Stimulated activated naive B cell treated with anti-CD40 and anti-IgM and Interleukin-4, amounts not matched to agents 10 μg/mL and 1 μg/mL and 100 μg/mL, for 72 hours (primary cell): ENCODE results near the gene RASA3.
A peak's percentile ranks its signal among the peaks of the same experiment; 100 is the strongest.
"Not testable (repeated sequence)": the region's sequence is repeated elsewhere in the genome, so short reads cannot be mapped to it uniquely, and the experiment has no call there.

ENCODE experiments used
- ATAC-seq, 2 donors: fragments of 150-1000 bp; cut with Tn5 transposase; replicated peaks; 2 replicates each; pipeline ENCODE4 v1.10.0; 2021; ENCODE audit warnings: moderate library complexity in 1 of 2
- DNase-seq: peaks from one replicate; pipeline ENCODE4 v3.0.0; 2021
- H3K27ac Mint-ChIP-seq: one replicate; pipeline ENCODE4 v1.8.0; 2022; ENCODE audit warnings: mild to moderate bottlenecking, mixed read lengths
- H3K27me3 Mint-ChIP-seq, 2 donors: one replicate each; pipeline ENCODE4 v1.8.0; 2022; ENCODE audit warnings: mixed read lengths in 2 of 2
- H3K36me3 Mint-ChIP-seq, 2 donors: one replicate each; pipeline ENCODE4 v1.8.0; 2022; ENCODE audit warnings: mixed read lengths in 2 of 2, mild to moderate bottlenecking in 1 of 2
- H3K4me1 Mint-ChIP-seq, 2 donors: one replicate each; pipeline ENCODE4 v1.8.0; 2022; ENCODE audit warnings: mixed read lengths in 2 of 2, mild to moderate bottlenecking in 1 of 2
- H3K4me3 Mint-ChIP-seq, 2 donors: one replicate each; pipeline ENCODE4 v1.8.0; 2022; ENCODE audit warnings: mild to moderate bottlenecking in 2 of 2, mixed read lengths in 2 of 2, moderate library complexity in 1 of 2
- H3K9me3 Mint-ChIP-seq, 2 donors: one replicate each; pipeline ENCODE4 v1.8.0; 2022; ENCODE audit warnings: mixed read lengths in 2 of 2, mild to moderate bottlenecking in 1 of 2

Gene RASA3

GRCh38 chr13:113997845-113998751 is 134.3 kb downstream of the RASA3 start:
- Mint-ChIP-seq H3K4me1 (no peaks in the 10 kb centered on the region), H3K36me3 (peaks cover 19 to 46% of the 10 kb centered on the region in 2 donors), H3K9me3 (no peaks in the 10 kb centered on the region), H3K27ac (peak overlapping the region; percentile 60), H3K4me3 (no peak overlapping the region), H3K27me3 (no peaks in the 10 kb centered on the region)
- no peak for ATAC-seq
- no peak for DNase-seq

DNA sequence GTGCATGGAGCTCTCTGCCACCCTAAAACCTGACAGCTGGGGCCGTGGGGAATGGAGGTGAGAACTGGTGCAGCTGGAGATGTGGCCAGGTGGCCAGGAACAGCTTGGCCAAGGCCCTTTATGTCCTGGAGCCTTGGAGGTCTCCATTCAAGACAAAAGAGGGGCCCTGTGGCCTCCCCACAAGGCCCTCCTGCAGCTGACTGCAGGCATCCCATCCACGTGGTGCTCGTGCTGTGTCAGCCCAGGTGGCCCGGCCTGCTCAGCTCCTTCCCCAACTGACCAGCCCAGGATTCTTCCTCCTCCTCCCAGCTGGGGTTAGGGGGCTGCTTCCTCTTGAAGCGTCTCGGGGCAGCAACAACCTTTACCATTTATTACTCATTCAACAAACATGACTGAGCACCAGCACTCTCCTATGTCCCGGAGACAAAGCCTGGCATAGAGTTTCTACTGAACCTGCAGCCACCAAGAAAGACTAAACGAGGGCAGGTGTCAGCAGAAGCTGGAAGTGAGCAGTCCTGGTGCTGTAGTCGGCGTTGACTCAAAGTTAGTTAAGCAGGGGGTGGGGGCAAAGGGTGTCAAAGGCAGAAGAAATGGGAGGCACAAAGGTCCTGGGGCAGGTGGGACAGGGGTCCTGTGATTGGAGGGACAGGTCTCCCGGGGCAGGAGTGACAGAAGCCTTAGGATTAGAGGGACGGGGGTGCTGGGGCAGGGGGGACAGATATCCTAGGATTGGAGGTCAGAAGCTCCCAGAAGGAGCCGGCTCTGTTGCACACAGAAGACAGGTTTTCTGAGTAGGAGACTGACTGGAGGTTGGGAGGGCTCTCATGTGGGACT is 135.3 kb downstream of the RASA3 start:
- no peak overlapping the region for H3K4me3 Mint-ChIP-seq
- peaks cover 22 to 49% of the 10 kb centered on the region in 2 donors for H3K36me3 Mint-ChIP-seq
- H3K27ac Mint-ChIP-seq: peak overlapping the region; percentile 52

DNA sequence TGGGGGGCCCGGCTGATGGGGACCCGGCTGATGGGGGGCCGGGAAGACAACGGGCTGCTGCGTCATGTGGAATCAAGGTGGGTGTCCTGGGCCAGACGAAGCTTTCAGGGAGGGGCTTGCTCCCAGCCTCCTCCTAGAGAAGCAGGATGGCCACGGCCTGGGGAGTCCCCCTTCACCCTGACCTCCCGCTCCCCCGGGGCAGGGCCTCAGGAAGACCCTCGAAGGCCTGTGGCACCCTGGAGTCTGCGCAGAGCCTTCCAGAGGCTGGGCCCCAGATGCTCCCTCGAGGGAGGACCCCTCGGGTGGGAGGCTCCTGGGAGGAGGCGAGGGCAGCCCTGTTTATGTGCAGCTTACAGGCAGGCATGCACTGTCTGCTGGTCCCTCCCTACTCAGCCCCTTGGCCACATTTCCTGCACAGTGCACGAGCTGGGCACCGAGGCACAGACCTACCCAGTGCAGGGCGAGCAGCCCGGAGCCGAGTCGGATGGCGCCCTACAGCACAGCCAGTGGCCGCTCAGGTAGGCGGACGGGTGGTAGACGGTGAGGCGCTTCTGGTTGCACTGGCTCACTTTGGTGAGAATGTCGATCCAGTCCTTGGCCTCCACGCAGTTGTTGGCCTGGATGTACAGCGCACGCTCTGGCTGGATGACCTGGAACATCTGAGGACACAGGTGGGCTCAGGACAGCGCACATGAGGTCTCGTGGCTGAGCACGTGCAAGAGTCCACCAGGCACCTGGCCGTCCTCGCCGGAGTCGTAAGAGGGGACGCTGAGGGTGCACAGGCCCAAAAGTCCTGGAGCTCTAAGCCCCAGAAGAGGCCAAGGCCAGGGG is 136.1 kb downstream of the RASA3 start:
- Mint-ChIP-seq H3K9me3 (no peaks in the 10 kb centered on the region), H3K36me3 (peaks cover 25 to 50% of the 10 kb centered on the region in 2 donors), H3K4me1 (peaks cover 0 to 2% of the 10 kb centered on the region in 2 donors), H3K4me3 (no peak overlapping the region), H3K27me3 (no peaks in the 10 kb centered on the region), H3K27ac (no peak overlapping the region)
- no peak for DNase-seq
- ATAC-seq: no peak

More for the DNA sequence above, 135.3 kb downstream of the RASA3 start:
- no peak for DNase-seq
- H3K27me3 Mint-ChIP-seq: no peaks in the 10 kb centered on the region
- H3K4me1 Mint-ChIP-seq: no peaks in the 10 kb centered on the region
- H3K9me3 Mint-ChIP-seq: no peaks in the 10 kb centered on the region
- no peak for ATAC-seq

DNA sequence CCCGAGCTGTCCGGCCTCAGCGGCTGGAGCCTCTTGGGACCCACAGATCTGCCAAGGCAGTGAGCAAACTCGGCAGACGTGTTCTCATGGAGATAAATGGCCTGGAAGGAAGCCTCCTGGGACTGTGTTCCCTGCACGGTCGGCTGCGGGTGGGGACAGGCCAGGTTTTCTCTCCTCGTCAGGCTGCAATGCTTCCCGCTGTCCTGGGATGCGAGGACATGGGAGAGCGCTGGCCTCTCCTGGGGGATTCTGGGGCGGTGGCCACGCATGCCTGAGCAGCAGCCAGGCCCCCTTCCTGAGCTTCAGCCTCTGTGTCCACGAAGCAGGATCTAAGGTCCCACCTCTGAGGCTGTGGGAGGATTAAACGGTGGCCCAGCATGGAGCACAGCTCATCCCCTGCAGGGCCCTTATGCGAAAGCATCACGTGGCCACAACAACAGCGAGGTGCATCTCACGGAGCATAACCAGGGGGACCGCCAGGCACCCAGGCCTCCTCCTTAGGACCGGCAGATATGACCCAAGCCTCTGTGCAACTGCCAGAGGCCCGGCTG is 137.3 kb downstream of the RASA3 start:
- H3K36me3 Mint-ChIP-seq: peaks cover 30 to 49% of the 10 kb centered on the region in 2 donors
- H3K27ac Mint-ChIP-seq: no peak overlapping the region
- no peaks in the 10 kb centered on the region for H3K27me3 Mint-ChIP-seq
- H3K9me3 Mint-ChIP-seq: peaks cover under 1% of the 10 kb centered on the region in 2 donors
- H3K4me1 Mint-ChIP-seq: peaks cover 5 to 8% of the 10 kb centered on the region in 2 donors
- DNase-seq (no peak), ATAC-seq (no peak)
- H3K4me3 Mint-ChIP-seq: no peak overlapping the region

DNA sequence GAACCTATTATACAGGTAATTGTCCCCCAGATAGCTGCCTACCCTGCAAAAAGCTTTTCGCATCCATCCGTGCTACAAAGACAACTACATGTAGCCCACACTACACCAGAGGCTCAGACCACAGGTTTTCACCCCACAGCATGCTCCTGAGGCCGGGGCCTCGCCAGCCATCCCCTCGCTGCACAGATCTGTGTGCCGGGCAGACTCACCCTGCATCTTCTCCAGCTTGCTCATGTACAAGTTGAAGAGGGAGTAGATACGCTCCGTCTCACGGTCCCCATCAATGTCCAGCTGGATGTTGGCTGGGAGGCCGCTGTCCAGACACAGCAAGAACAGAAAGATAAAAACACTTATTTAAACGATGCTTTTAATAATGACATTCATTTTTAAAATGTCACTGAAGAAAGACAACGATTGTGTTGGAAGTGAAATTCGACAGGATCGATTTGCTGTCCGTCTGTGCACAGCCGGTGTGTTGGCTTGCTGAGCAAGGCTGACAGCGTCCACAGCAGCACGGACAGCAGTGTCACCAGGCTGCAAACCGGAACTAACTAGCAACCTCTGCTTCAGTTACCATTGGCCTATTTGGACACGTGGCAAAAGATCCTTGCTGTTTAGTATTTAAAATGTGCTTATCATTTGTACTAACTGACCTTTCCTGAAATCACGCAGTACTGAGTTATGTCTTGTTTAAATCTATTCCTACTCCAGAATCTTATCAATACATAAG is 140.0 kb downstream of the RASA3 start:
- H3K27me3 Mint-ChIP-seq: no peaks in the 10 kb centered on the region
- peaks cover 21 to 22% of the 10 kb centered on the region in 2 donors for H3K4me1 Mint-ChIP-seq
- H3K9me3 Mint-ChIP-seq: peaks cover 14 to 17% of the 10 kb centered on the region in 2 donors
- ATAC-seq: no peak
- H3K27ac Mint-ChIP-seq: no peak overlapping the region
- no peak for DNase-seq
- no peak overlapping the region for H3K4me3 Mint-ChIP-seq
- H3K36me3 Mint-ChIP-seq: peaks cover 38 to 45% of the 10 kb centered on the region in 2 donors

DNA sequence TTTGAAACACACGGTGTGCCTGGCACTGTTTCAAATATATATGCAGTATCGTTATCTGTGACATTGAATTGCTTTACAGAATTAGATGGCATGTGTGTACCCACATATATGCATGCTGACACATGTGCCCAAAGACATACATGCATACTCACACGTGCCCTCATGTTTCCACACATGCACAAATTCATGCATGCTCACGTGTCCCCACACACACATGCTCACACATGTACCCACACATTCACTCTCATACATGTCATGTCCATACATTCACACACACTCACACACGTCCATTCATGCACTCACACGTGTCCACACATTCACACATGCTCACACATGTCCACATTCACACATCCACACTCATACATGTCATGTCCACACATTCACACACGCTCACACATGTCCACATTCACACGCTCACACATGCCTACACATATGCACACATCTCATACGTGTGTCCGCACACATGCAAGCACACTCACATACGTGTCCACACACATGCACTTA is 140.7 kb downstream of the RASA3 start:
- no peaks in the 10 kb centered on the region for H3K27me3 Mint-ChIP-seq
- H3K9me3 Mint-ChIP-seq: peaks cover 14 to 17% of the 10 kb centered on the region in 2 donors
- H3K4me1 Mint-ChIP-seq: peaks cover 21 to 22% of the 10 kb centered on the region in 2 donors
- H3K27ac Mint-ChIP-seq: no peak overlapping the region
- peaks cover 35 to 40% of the 10 kb centered on the region in 2 donors for H3K36me3 Mint-ChIP-seq
- DNase-seq (no peak), ATAC-seq (no peak)
- no peak overlapping the region for H3K4me3 Mint-ChIP-seq

- Mint-ChIP-seq H3K9me3 (peaks cover 14 to 17% of the 10 kb centered on the region in 2 donors), H3K27me3 (no peaks in the 10 kb centered on the region), H3K4me1 (peaks cover 21 to 22% of the 10 kb centered on the region in 2 donors), H3K27ac (no peak overlapping the region), H3K36me3 (peaks cover 35 to 40% of the 10 kb centered on the region in 2 donors), H3K4me3 (no peak overlapping the region)
- DNase-seq: no peak
- no peak for ATAC-seq
Measured at GRCh38 chr13:113991191-113991669, 141.2 kb downstream of the RASA3 start.

GRCh38 chr13:113990321-113990837 is 142.0 kb downstream of the RASA3 start:
- Mint-ChIP-seq H3K9me3 (peaks cover 14 to 17% of the 10 kb centered on the region in 2 donors), H3K4me3 (no peak overlapping the region), H3K27ac (peak overlapping the region; percentile 63), H3K36me3 (peaks cover 35 to 40% of the 10 kb centered on the region in 2 donors), H3K4me1 (peaks cover 21 to 22% of the 10 kb centered on the region in 2 donors), H3K27me3 (no peaks in the 10 kb centered on the region)
- ATAC-seq (no peak), DNase-seq (no peak)

DNA sequence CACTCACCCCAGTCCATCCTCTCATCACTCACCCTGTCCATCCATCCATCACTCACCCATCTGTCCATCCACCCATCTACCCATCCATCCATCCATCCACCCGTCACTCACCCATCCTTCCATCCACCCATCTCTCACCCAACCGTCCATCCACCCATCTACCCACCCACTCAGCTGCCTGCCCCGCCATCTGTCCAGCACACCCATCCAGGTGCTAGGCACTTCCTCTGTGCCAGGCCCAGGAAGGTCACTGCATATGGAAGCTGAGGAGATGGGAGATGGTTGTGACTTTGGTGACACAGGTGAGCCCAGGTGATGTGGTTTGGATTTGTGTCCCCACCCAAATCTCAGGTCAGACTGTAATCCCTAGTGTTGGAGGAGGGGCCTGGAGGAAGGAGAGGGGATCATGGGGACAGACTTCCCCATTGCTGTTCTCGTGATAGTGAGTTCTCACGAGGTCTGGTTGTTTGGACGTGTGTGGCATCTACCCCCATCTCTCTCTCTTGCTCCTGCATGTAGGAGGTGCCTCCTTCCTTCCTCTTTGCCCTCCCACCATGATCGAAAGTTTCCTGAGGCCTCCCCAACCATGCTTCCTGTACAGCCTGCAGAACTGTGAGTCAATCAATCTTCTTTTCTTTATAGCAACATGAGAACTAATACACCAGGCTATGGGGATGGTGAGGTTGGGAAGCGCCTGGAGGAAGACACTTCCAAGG is 142.7 kb downstream of the RASA3 start:
- H3K27me3 Mint-ChIP-seq: no peaks in the 10 kb centered on the region
- peaks cover 21 to 22% of the 10 kb centered on the region in 2 donors for H3K4me1 Mint-ChIP-seq
- DNase-seq (no peak), ATAC-seq (peak; percentile 29 to 54)
- H3K27ac Mint-ChIP-seq: peak overlapping the region; percentile 63
- no peak overlapping the region for H3K4me3 Mint-ChIP-seq
- H3K36me3 Mint-ChIP-seq: peaks cover 32 to 39% of the 10 kb centered on the region in 2 donors
- peaks cover 14 to 17% of the 10 kb centered on the region in 2 donors for H3K9me3 Mint-ChIP-seq

DNA sequence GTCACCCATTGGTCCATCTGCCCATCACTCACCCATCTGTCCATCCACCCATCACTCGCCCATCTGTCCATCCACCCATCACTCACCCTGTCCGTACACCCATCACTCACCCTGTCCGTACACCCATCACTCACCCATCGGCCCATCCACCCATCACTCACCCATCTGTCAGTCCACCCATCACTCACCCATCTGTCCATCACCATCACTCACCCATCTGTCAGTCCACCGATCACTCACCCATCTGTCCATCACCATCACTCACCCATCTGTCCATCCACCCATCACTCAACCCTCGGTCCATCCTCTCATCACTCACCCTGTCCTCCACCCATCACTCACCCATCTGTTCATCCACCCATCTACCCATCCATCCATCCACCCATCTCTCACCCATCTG is 143.6 kb downstream of the RASA3 start:
- peaks cover 21 to 22% of the 10 kb centered on the region in 2 donors for H3K4me1 Mint-ChIP-seq
- not testable (repeated sequence) for H3K4me3 Mint-ChIP-seq, H3K27me3 Mint-ChIP-seq, H3K27ac Mint-ChIP-seq, DNase-seq, ATAC-seq
- H3K9me3 Mint-ChIP-seq: peaks cover 14 to 17% of the 10 kb centered on the region in 2 donors
- H3K36me3 Mint-ChIP-seq: peaks cover 35 to 40% of the 10 kb centered on the region in 2 donors

DNA sequence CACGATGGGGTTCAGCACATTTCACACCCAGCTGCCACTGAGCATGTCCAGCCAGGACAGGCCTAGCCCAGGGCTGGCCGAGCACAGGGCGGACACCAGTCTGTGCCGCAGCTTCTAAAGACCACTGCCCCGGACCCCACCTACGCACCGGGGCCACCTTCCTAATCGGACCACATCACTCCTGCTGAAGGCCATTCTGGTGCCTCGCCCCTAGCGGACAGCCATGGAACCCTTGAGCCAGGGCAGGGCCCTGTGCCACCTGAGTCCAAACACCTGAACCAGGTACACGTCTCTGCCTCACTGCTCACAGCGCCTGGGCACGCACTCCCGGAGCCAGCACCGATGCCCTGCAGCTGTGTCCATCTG is 150.1 kb downstream of the RASA3 start:
- DNase-seq: no peak
- H3K27ac Mint-ChIP-seq: no peak overlapping the region
- peaks cover 3 to 8% of the 10 kb centered on the region in 2 donors for H3K9me3 Mint-ChIP-seq
- no peaks in the 10 kb centered on the region for H3K4me1 Mint-ChIP-seq
- H3K27me3 Mint-ChIP-seq: no peaks in the 10 kb centered on the region
- peaks cover 37 to 60% of the 10 kb centered on the region in 2 donors for H3K36me3 Mint-ChIP-seq
- no peak for ATAC-seq
- H3K4me3 Mint-ChIP-seq: no peak overlapping the region

DNA sequence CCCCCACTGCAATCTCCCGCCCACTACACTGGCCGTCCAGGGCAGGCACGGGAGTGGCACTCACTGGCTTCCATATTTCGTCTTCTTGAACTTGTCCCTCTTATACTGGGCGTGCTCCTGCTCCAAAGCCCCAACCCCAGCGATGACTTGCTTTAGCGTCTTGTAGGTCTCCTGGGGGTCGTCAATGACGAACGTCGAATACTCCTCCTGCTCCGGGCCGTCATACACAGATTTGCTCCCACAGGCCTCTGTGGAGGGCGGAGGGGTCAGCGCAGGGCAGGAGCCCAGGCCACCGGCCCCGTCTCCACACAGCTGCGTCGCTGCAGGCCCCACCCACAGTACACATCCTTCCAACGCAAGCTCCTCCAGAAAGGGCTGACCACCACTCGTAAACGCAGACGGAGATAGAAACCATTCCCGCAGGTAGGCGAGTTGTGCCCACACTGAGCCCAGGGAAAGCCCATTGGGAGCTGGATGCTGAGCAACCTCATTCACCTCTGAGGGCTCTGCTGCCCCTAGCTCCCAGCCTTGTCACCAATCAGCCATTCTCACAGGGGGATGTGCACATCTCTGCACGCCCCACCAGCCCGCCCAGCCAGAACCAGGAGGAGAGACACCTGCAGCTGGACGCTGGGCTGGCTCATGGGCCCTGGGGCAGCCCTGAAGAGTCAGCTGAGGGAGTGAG is 150.7 kb downstream of the RASA3 start:
- peak overlapping the region; percentile 82 for H3K27ac Mint-ChIP-seq
- peaks cover 3 to 8% of the 10 kb centered on the region in 2 donors for H3K9me3 Mint-ChIP-seq
- H3K36me3 Mint-ChIP-seq: peaks cover 40 to 65% of the 10 kb centered on the region in 2 donors
- DNase-seq (no peak), ATAC-seq (no peak)
- H3K4me1 Mint-ChIP-seq: peaks cover under 1 to 2% of the 10 kb centered on the region in 2 donors
- no peak overlapping the region for H3K4me3 Mint-ChIP-seq
- no peaks in the 10 kb centered on the region for H3K27me3 Mint-ChIP-seq
